ENCODE measurements around the gene ARPC5. TPM values are rescaled to one million over a fixed set of nuclear protein-coding genes. Genes with fewer than 3 reads are reported as not detected.

Gene ARPC5
- total RNA-seq, 2 donors from 2014 or later: 39.2 to 47.0 TPM

- peak overlapping the region in 1 of 2 donors; percentile 1 for H3K4me3 ChIP-seq
- no peak for DNase-seq (ENCODE audit: low spot score)
- no peaks in the 10 kb centered on the region for H3K27me3 ChIP-seq
- no peak for TF ChIP-seq CTCF (IDR thresholded peaks at IDR 0.05)
- peaks cover 0 to 10% of the 10 kb centered on the region in 2 donors for H3K4me1 ChIP-seq
- H3K9me3 ChIP-seq: no peaks in the 10 kb centered on the region
- H3K27ac ChIP-seq: peak overlapping the region; percentile 17 to 97
- H3K36me3 ChIP-seq: no peaks in the 10 kb centered on the region
Observed at GRCh38 chr1:183640193-183640592, 4.6 kb upstream of the ARPC5 start.

GRCh38 chr1:183638649-183639387, 3.2 kb upstream of the ARPC5 start:
- Histone ChIP-seq H3K4me1 (peaks cover 0 to 10% of the 10 kb centered on the region in 2 donors), H3K36me3 (no peaks in the 10 kb centered on the region), H3K9me3 (no peaks in the 10 kb centered on the region), H3K4me3 (no peak overlapping the region), H3K27me3 (no peaks in the 10 kb centered on the region), H3K27ac (peak overlapping the region; percentile 12 to 97)
- DNase-seq (ENCODE audit: low spot score): no peak
- TF ChIP-seq CTCF (IDR thresholded peaks at IDR 0.05): no peak

GRCh38 chr1:183636783-183637182, 1.2 kb upstream of the ARPC5 start:
- H3K36me3 ChIP-seq: no peaks in the 10 kb centered on the region
- H3K4me3 ChIP-seq: peak overlapping the region; percentile 78 to 91
- no peak for TF ChIP-seq CTCF (IDR thresholded peaks at IDR 0.05)
- no peaks in the 10 kb centered on the region for H3K9me3 ChIP-seq
- DNase-seq (ENCODE audit: low spot score): no peak
- no peaks in the 10 kb centered on the region for H3K27me3 ChIP-seq
- peaks cover 0 to 28% of the 10 kb centered on the region in 2 donors for H3K4me1 ChIP-seq
- H3K27ac ChIP-seq: peak overlapping the region; percentile 94 to 97

GRCh38 chr1:183636334-183636682, 725 bp upstream of the ARPC5 start:
- Histone ChIP-seq H3K27me3 (no peaks in the 10 kb centered on the region), H3K4me1 (peaks cover 0 to 33% of the 10 kb centered on the region in 2 donors), H3K9me3 (no peaks in the 10 kb centered on the region), H3K4me3 (peak overlapping the region; percentile 78 to 91), H3K36me3 (no peaks in the 10 kb centered on the region), H3K27ac (peak overlapping the region; percentile 94 to 97)
- no peak for DNase-seq (ENCODE audit: low spot score)
- TF ChIP-seq CTCF (IDR thresholded peaks at IDR 0.05): no peak

- DNase-seq (ENCODE audit: low spot score): no peak
- Histone ChIP-seq H3K4me1 (peaks cover 0 to 44% of the 10 kb centered on the region in 2 donors), H3K27ac (peak overlapping the region; percentile 94 to 97), H3K36me3 (peaks cover 8% of the 10 kb centered on the region), H3K27me3 (no peaks in the 10 kb centered on the region), H3K4me3 (peak overlapping the region; percentile 78 to 91), H3K9me3 (no peaks in the 10 kb centered on the region)
- no peak for TF ChIP-seq CTCF (IDR thresholded peaks at IDR 0.05)
Observed at GRCh38 chr1:183635099-183635605, 431 bp downstream of the ARPC5 start.

All from right atrium auricular region (tissue), 2 donors.